Endodermal cell (in vitro differentiated cells): ENCODE data around the gene MIER1. TPM values are rescaled to one million over a fixed set of nuclear protein-coding genes. Genes with fewer than 3 reads are reported as not detected.
"Not testable (repeated sequence)": the region's sequence is repeated elsewhere in the genome, so short reads cannot be mapped to it uniquely, and the experiment has no call there.

Experiments used
- DNase-seq: peaks from one replicate; pipeline ENCODE4 v3.0.0-alpha.2; 2017
- H3K27ac ChIP-seq: 2 replicates; pipeline ENCODE4 v1.5.1; 2013; ENCODE audit warnings: mild to moderate bottlenecking, low read depth, low read length, moderate library complexity
- H3K27me3 ChIP-seq: 2 replicates; pipeline ENCODE4 v1.6.1; 2013; ENCODE audit warnings: mild to moderate bottlenecking, low read length, moderate library complexity; ENCODE audit not compliant: insufficient read depth, control insufficient read depth, poor library complexity, severe bottlenecking
- H3K36me3 ChIP-seq: 2 replicates; pipeline ENCODE4 v1.7.0; 2013; ENCODE audit warnings: mild to moderate bottlenecking, low read length, moderate library complexity; ENCODE audit not compliant: control insufficient read depth, insufficient read depth
- H3K4me1 ChIP-seq: one replicate; pipeline ENCODE4 v1.7.0; 2013; ENCODE audit warnings: low read length; ENCODE audit not compliant: control insufficient read depth, insufficient read depth
- H3K4me3 ChIP-seq: 2 replicates; pipeline ENCODE4 v1.5.1; 2013; ENCODE audit warnings: mild to moderate bottlenecking, low read length, moderate library complexity
- H3K9ac ChIP-seq: 2 replicates; pipeline ENCODE4 v1.6.1; 2013; ENCODE audit warnings: mild to moderate bottlenecking, low read length, moderate library complexity; ENCODE audit not compliant: poor library complexity, severe bottlenecking; ENCODE audit errors: extremely low read depth
- H3K9me3 ChIP-seq: 2 replicates; pipeline ENCODE4 v1.6.1; 2013; ENCODE audit warnings: mild to moderate bottlenecking, low read length, moderate library complexity; ENCODE audit not compliant: control insufficient read depth
- H3K27ac Mint-ChIP-seq: 2 replicates; pipeline ENCODE4 v1.8.0; 2020; ENCODE audit warnings: mixed read lengths
- H3K27me3 Mint-ChIP-seq: 2 replicates; pipeline ENCODE4 v1.8.0; 2021; ENCODE audit warnings: mild to moderate bottlenecking, mixed read lengths; ENCODE audit not compliant: insufficient read depth
- H3K36me3 Mint-ChIP-seq: 2 replicates; pipeline ENCODE4 v1.8.0; 2020; ENCODE audit warnings: low read depth, mixed read lengths
- H3K4me1 Mint-ChIP-seq: 2 replicates; pipeline ENCODE4 v1.8.0; 2020; ENCODE audit warnings: mixed read lengths
- H3K4me3 Mint-ChIP-seq: 2 replicates; pipeline ENCODE4 v1.8.0; 2020; ENCODE audit warnings: mild to moderate bottlenecking, moderate library complexity, mixed read lengths
- H3K9me3 Mint-ChIP-seq: 2 replicates; pipeline ENCODE4 v1.8.0; 2020; ENCODE audit warnings: mild to moderate bottlenecking, mixed read lengths
- CTCF ChIP-seq: fragments of 200-600 bp; sonication (generic); conservative IDR thresholded peaks from 2 replicates; pipeline ENCODE4 v1.5.0; 2021; ENCODE audit warnings: antibody characterized with exemption, mild to moderate bottlenecking
- WGBS, 2 experiments: methylation state at CpG; one replicate each; pipeline versions ENCODE4 v1.1.5 to v1.1.7; 2013; ENCODE audit warnings: missing lambda C conversion rate in 2 of 2, mixed read lengths in 1 of 2; ENCODE audit not compliant: insufficient coverage in 1 of 2, insufficient read length in 1 of 2; 5-methylcytosine and 5-hydroxymethylcytosine counted together
- total RNA-seq, 2 donors: library from RNA; stranded (reverse); fragmentation: NEBNext Ultra II Directional in 1 of 2; extraction: Animal tissue kit (Norgen Biotek cat#: 25700) in 1 of 2; gene quantifications; 2 replicates in 1 of 2; 3 replicates in 1 of 2; pipeline ENCODE4 v1.2.1, GENCODE V29; 2021

Gene MIER1
- total RNA-seq, 2 donors from 2014 or later: 29.1 to 35.4 TPM

GRCh38 chr1:66890621-66891020, 34.2 kb upstream of the MIER1 start:
- no peaks in the 10 kb centered on the region for H3K27me3 Mint-ChIP-seq
- no peak overlapping the region for H3K4me3 Mint-ChIP-seq
- no peaks in the 10 kb centered on the region for H3K4me1 Mint-ChIP-seq
- no peak overlapping the region for H3K27ac Mint-ChIP-seq
- H3K4me1 ChIP-seq: peaks cover 2% of the 10 kb centered on the region
- no peaks in the 10 kb centered on the region for H3K36me3 ChIP-seq
- no peak for DNase-seq
- H3K27ac ChIP-seq: no peak overlapping the region
- H3K9ac ChIP-seq: no peak overlapping the region
- no peaks in the 10 kb centered on the region for H3K36me3 Mint-ChIP-seq
- no peaks in the 10 kb centered on the region for H3K9me3 Mint-ChIP-seq
- H3K4me3 ChIP-seq: no peak overlapping the region
- no peaks in the 10 kb centered on the region for H3K9me3 ChIP-seq
- no peak for TF ChIP-seq CTCF
- no peaks in the 10 kb centered on the region for H3K27me3 ChIP-seq
- WGBS, 2 experiments: 98 to 100% methylated on average over 1 of the region's 1 CpG

GRCh38 chr1:66893712-66894111, 31.1 kb upstream of the MIER1 start:
- 97% methylated on average over 3 of the region's 3 CpGs; no CpG with 5 or more reads in 1 of the 2 experiments for WGBS, 2 experiments
- Mint-ChIP-seq H3K27me3 (no peaks in the 10 kb centered on the region), H3K36me3 (no peaks in the 10 kb centered on the region), H3K4me1 (no peaks in the 10 kb centered on the region), H3K9me3 (no peaks in the 10 kb centered on the region), H3K27ac (no peak overlapping the region), H3K4me3 (no peak overlapping the region)
- no peak for TF ChIP-seq CTCF
- no peak overlapping the region for H3K4me3 ChIP-seq
- no peaks in the 10 kb centered on the region for H3K27me3 ChIP-seq
- H3K9ac ChIP-seq: no peak overlapping the region
- H3K27ac ChIP-seq: no peak overlapping the region
- H3K4me1 ChIP-seq: no peaks in the 10 kb centered on the region
- no peaks in the 10 kb centered on the region for H3K36me3 ChIP-seq
- no peak for DNase-seq
- H3K9me3 ChIP-seq: no peaks in the 10 kb centered on the region

GRCh38 chr1:66915203-66915602, 9.6 kb upstream of the MIER1 start:
- not testable (repeated sequence) for H3K9me3 Mint-ChIP-seq
- peaks cover 13% of the 10 kb centered on the region for H3K4me1 Mint-ChIP-seq

GRCh38 chr1:66916320-66916719, 8.5 kb upstream of the MIER1 start:
- H3K9me3 ChIP-seq: peaks cover 26% of the 10 kb centered on the region
- no peak overlapping the region for H3K27ac ChIP-seq
- Mint-ChIP-seq H3K9me3 (peaks cover 5% of the 10 kb centered on the region), H3K27me3 (no peaks in the 10 kb centered on the region), H3K36me3 (peaks cover 38% of the 10 kb centered on the region), H3K4me3 (no peak overlapping the region), H3K4me1 (peaks cover 13% of the 10 kb centered on the region), H3K27ac (no peak overlapping the region)
- no peak overlapping the region for H3K9ac ChIP-seq
- no peak for TF ChIP-seq CTCF
- DNase-seq: no peak
- no peaks in the 10 kb centered on the region for H3K27me3 ChIP-seq
- no peak overlapping the region for H3K4me3 ChIP-seq
- peaks cover 15% of the 10 kb centered on the region for H3K36me3 ChIP-seq
- peaks cover 6% of the 10 kb centered on the region for H3K4me1 ChIP-seq
- 68 to 80% methylated on average over 1 to 2 of the region's 2 CpGs for WGBS, 2 experiments

More at GRCh38 chr1:66915203-66915602, 9.6 kb upstream of the MIER1 start:
- not testable (repeated sequence) for H3K27me3 ChIP-seq, H3K9ac ChIP-seq, DNase-seq, H3K27ac Mint-ChIP-seq, H3K4me3 ChIP-seq, H3K27me3 Mint-ChIP-seq, H3K4me3 Mint-ChIP-seq, H3K27ac ChIP-seq, H3K4me1 ChIP-seq, H3K36me3 ChIP-seq
- H3K9me3 ChIP-seq: peaks cover 20% of the 10 kb centered on the region
- H3K36me3 Mint-ChIP-seq: peaks cover 29% of the 10 kb centered on the region
- WGBS, 2 experiments: no CpG with 5 or more reads among the region's 1 CpG
